Neuronal stem cell (in vitro differentiated cells): ENCODE results near the gene RPRD1A.

Source experiments
- DNase-seq: peaks from one replicate; pipeline ENCODE4 v3.0.0-alpha.2; 2013; ENCODE audit warnings: low spot score
- H2AFZ ChIP-seq: one replicate; pipeline ENCODE4 v1.6.1; 2013; ENCODE audit warnings: mild to moderate bottlenecking, low read length, inconsistent platforms
- H2AK5ac ChIP-seq: 2 replicates; pipeline ENCODE4 v1.6.1; 2013; ENCODE audit warnings: low read depth, mild to moderate bottlenecking, inconsistent platforms, low read length, moderate library complexity, mixed read lengths
- H2BK120ac ChIP-seq: 2 replicates; pipeline ENCODE4 v1.6.1; 2013; ENCODE audit warnings: low read depth, mild to moderate bottlenecking, inconsistent platforms, low read length, moderate library complexity, mixed read lengths
- H2BK12ac ChIP-seq: one replicate; pipeline ENCODE4 v1.6.1; 2013; ENCODE audit warnings: low read length, inconsistent platforms
- H2BK15ac ChIP-seq: 2 replicates; pipeline ENCODE4 v1.6.1; 2013; ENCODE audit warnings: mild to moderate bottlenecking, low read length, inconsistent platforms, mixed read lengths
- H2BK5ac ChIP-seq: one replicate; pipeline ENCODE4 v1.6.1; 2013; ENCODE audit warnings: inconsistent platforms, mild to moderate bottlenecking, low read length, moderate library complexity
- H3K14ac ChIP-seq: one replicate; pipeline ENCODE4 v1.6.1; 2013; ENCODE audit warnings: low read length, inconsistent platforms
- H3K18ac ChIP-seq: 2 replicates; pipeline ENCODE4 v1.6.1; 2013; ENCODE audit warnings: low read length, inconsistent platforms
- H3K23ac ChIP-seq: 2 replicates; pipeline ENCODE4 v1.6.1; 2013; ENCODE audit warnings: low read depth, mild to moderate bottlenecking, mixed read lengths, low read length, inconsistent platforms; ENCODE audit not compliant: poor library complexity
- H3K27ac ChIP-seq: replicated peaks from 3 replicates; pipeline ENCODE4 v1.5.1; 2013; ENCODE audit warnings: low read length, inconsistent platforms
- H3K27me3 ChIP-seq, 3 experiments: 2 replicates each; pipeline ENCODE4 v1.6.1; 2013; ENCODE audit warnings: low read length in 3 of 3, mild to moderate bottlenecking in 2 of 3, inconsistent platforms in 1 of 3, low read depth in 1 of 3, mixed read lengths in 1 of 3, moderate library complexity in 1 of 3; ENCODE audit not compliant: control insufficient read depth in 3 of 3, insufficient read depth in 3 of 3
- H3K36me3 ChIP-seq, 2 donors: replicated peaks in 1 of 2; 2 replicates each; pipeline ENCODE4 v1.6.1; 2013; ENCODE audit warnings: low read length in 2 of 2; ENCODE audit not compliant: control insufficient read depth in 2 of 2, insufficient read depth in 2 of 2
- H3K4ac ChIP-seq: 2 replicates; pipeline ENCODE4 v1.6.1; 2013; ENCODE audit warnings: inconsistent platforms, mild to moderate bottlenecking, low read length, moderate library complexity
- H3K4me1 ChIP-seq, 2 donors: 1 replicate in 1 of 2; 2 replicates in 1 of 2; pipeline ENCODE4 v1.6.1; 2013; ENCODE audit warnings: low read length in 2 of 2, low read depth in 1 of 2; ENCODE audit not compliant: control insufficient read depth in 2 of 2, insufficient read depth in 1 of 2
- H3K4me2 ChIP-seq: one replicate; pipeline ENCODE4 v1.6.1; 2013; ENCODE audit warnings: mild to moderate bottlenecking, low read length, inconsistent platforms; ENCODE audit not compliant: insufficient read depth, poor library complexity, severe bottlenecking
- H3K4me3 ChIP-seq, 2 donors: 2 replicates each; pipeline ENCODE4 v1.5.1; 2013; ENCODE audit warnings: low read length in 2 of 2, mild to moderate bottlenecking in 2 of 2, inconsistent platforms in 1 of 2, moderate library complexity in 1 of 2
- H3K79me1 ChIP-seq: one replicate; pipeline ENCODE4 v1.6.1; 2013; ENCODE audit warnings: low read depth, mild to moderate bottlenecking, inconsistent platforms, low read length, moderate library complexity
- H3K9ac ChIP-seq: one replicate; pipeline ENCODE4 v1.6.1; 2013; ENCODE audit warnings: mild to moderate bottlenecking, low read depth, low read length, inconsistent platforms; ENCODE audit not compliant: poor library complexity
- H3K9me3 ChIP-seq, 2 donors: replicated peaks in 1 of 2; 2 replicates each; pipeline versions ENCODE3 to v1.6.1; 2013; ENCODE audit warnings: low read length in 2 of 2, mild to moderate bottlenecking in 2 of 2, inconsistent platforms in 1 of 2, low read depth in 1 of 2, mixed read lengths in 1 of 2, moderate library complexity in 1 of 2; ENCODE audit not compliant: control insufficient read depth in 2 of 2, insufficient read depth in 1 of 2
- H4K8ac ChIP-seq: one replicate; pipeline ENCODE4 v1.6.1; 2013; ENCODE audit warnings: low read depth, mild to moderate bottlenecking, inconsistent platforms, low read length, moderate library complexity
- H4K91ac ChIP-seq: one replicate; pipeline ENCODE4 v1.6.1; 2013; ENCODE audit warnings: low read length, low read depth, mild to moderate bottlenecking, inconsistent platforms; ENCODE audit not compliant: poor library complexity
- WGBS, 2 donors: extraction: QIAGEN DNeasy Blood & Tissue Kit; methylation state at CpG; one replicate each; pipeline ENCODE4 v1.1.7; 2013; ENCODE audit warnings: missing lambda C conversion rate in 2 of 2, mixed read lengths in 1 of 2; ENCODE audit not compliant: insufficient read length in 2 of 2, insufficient replicate concordance in 1 of 2; ENCODE audit errors: extremely low coverage in 2 of 2; 5-methylcytosine and 5-hydroxymethylcytosine counted together

The RPRD1A gene

DNA sequence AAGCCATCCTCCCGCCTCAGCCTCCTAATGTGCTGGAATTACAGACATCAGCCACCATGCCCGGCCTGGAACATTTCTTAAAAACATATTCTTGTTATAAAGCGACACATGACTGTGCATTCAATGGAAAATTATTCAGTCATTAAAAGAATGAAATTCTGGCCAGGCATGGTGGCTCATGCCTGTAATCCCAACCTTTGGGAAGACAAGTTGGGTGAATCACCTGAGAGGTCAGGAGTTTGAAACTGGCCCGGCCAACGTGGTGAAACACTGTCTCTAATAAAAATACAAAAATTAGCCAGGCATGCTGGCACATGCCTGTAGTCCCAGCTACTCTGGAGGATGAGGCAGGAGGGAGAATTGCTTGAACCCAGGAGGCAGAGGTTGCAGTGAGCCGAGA, 21.6 kb upstream of the RPRD1A start:
- H3K9ac ChIP-seq = no peak overlapping the region
- H4K91ac ChIP-seq = no peak overlapping the region
- H3K23ac ChIP-seq = no peak overlapping the region
- H2BK15ac ChIP-seq = no peak overlapping the region
- H2AFZ ChIP-seq = no peak overlapping the region
- H3K18ac ChIP-seq = no peak overlapping the region
- H2BK5ac ChIP-seq = no peak overlapping the region
- H3K27ac ChIP-seq = no peak overlapping the region
- H3K27me3 ChIP-seq = peaks cover 0 to 3% (median 0%) of the 10 kb centered on the region in 3 experiments
- H3K79me1 ChIP-seq = no peaks in the 10 kb centered on the region
- no peaks in the 10 kb centered on the region for H3K4me1 ChIP-seq
- H4K8ac ChIP-seq = no peak overlapping the region
- WGBS, 2 donors = no CpG with 5 or more reads among the region's 6 CpGs
- no peak overlapping the region for H2BK120ac ChIP-seq
- H3K4me2 ChIP-seq = no peak overlapping the region
- no peak for DNase-seq
- no peak overlapping the region for H2BK12ac ChIP-seq
- no peaks in the 10 kb centered on the region for H3K36me3 ChIP-seq
- peaks cover 0 to 3% of the 10 kb centered on the region in 2 donors for H3K9me3 ChIP-seq
- no peak overlapping the region for H3K4ac ChIP-seq
- H3K14ac ChIP-seq = no peak overlapping the region
- no peak overlapping the region for H2AK5ac ChIP-seq
- H3K4me3 ChIP-seq = no peak overlapping the region

DNA sequence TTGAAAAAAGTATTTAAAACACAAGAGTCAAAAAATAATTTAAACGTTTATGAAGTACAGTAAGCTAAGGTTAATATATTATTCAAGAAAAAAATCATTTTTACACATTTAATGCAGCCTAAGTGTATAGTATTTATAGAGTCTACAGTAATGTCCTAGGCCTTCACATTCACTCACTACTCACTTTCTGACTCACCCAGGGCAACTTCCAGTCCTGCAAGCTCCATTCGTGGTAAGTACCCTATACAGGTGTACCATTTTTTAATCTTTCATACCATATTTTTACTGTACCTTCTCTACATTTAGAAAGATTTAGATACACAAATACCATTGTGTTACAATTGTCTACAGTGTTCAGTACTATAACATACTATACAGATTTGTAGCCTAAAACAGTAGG, 20.9 kb upstream of the RPRD1A start:
- Histone ChIP-seq H3K4me2 (no peak overlapping the region), H2AK5ac (no peak overlapping the region), H4K91ac (no peak overlapping the region), H3K79me1 (no peaks in the 10 kb centered on the region), H3K4me1 (no peaks in the 10 kb centered on the region), H2BK15ac (no peak overlapping the region), H3K27ac (no peak overlapping the region), H2BK5ac (no peak overlapping the region), H3K9ac (no peak overlapping the region), H2BK120ac (no peak overlapping the region), H3K14ac (no peak overlapping the region), H3K27me3 (peaks cover 0 to 3% (median 0%) of the 10 kb centered on the region in 3 experiments), H4K8ac (no peak overlapping the region), H2BK12ac (no peak overlapping the region), H3K18ac (no peak overlapping the region), H3K9me3 (peaks cover 0 to 3% of the 10 kb centered on the region in 2 donors), H2AFZ (no peak overlapping the region), H3K4me3 (no peak overlapping the region), H3K23ac (no peak overlapping the region), H3K36me3 (no peaks in the 10 kb centered on the region), H3K4ac (no peak overlapping the region)
- DNase-seq = no peak
- WGBS, 2 donors = no CpG with 5 or more reads among the region's 2 CpGs

- no peak overlapping the region for H3K4me3 ChIP-seq
- WGBS, 2 donors = no CpG with 5 or more reads among the region's 8 CpGs
- no peak overlapping the region for H4K91ac ChIP-seq
- H3K4me1 ChIP-seq = no peaks in the 10 kb centered on the region
- H3K79me1 ChIP-seq = no peaks in the 10 kb centered on the region
- DNase-seq = no peak
- H3K9ac ChIP-seq = no peak overlapping the region
- no peak overlapping the region for H3K4ac ChIP-seq
- no peak overlapping the region for H2BK12ac ChIP-seq
- H3K9me3 ChIP-seq = peaks cover 0 to 3% of the 10 kb centered on the region in 2 donors
- no peaks in the 10 kb centered on the region for H3K36me3 ChIP-seq
- H3K23ac ChIP-seq = peak overlapping the region; percentile 46
- no peak overlapping the region for H3K4me2 ChIP-seq
- no peak overlapping the region for H3K27ac ChIP-seq
- H3K14ac ChIP-seq = no peak overlapping the region
- no peak overlapping the region for H2AFZ ChIP-seq
- no peak overlapping the region for H2BK15ac ChIP-seq
- no peak overlapping the region for H2BK120ac ChIP-seq
- H4K8ac ChIP-seq = no peak overlapping the region
- H2BK5ac ChIP-seq = no peak overlapping the region
- H2AK5ac ChIP-seq = peak overlapping the region; percentile 23
- peak overlapping the region; percentile 28 for H3K18ac ChIP-seq
- H3K27me3 ChIP-seq = peaks cover 0 to 1% (median 0%) of the 10 kb centered on the region in 3 experiments
Observed at GRCh38 chr18:36086186-36086585, 18.8 kb upstream of the RPRD1A start.

GRCh38 chr18:36085195-36085594, 17.8 kb upstream of the RPRD1A start:
- no peak overlapping the region for H3K14ac ChIP-seq
- peaks cover under 1 to 3% of the 10 kb centered on the region in 2 donors for H3K9me3 ChIP-seq
- no peak overlapping the region for H3K27ac ChIP-seq
- H2BK15ac ChIP-seq = peak overlapping the region; percentile 27
- H2BK120ac ChIP-seq = no peak overlapping the region
- H2AK5ac ChIP-seq = no peak overlapping the region
- H2BK5ac ChIP-seq = no peak overlapping the region
- H2AFZ ChIP-seq = no peak overlapping the region
- H3K18ac ChIP-seq = no peak overlapping the region
- WGBS, 2 donors = no CpG with 5 or more reads among the region's 4 CpGs
- H3K23ac ChIP-seq = peak overlapping the region; percentile 31
- H3K4me3 ChIP-seq = no peak overlapping the region
- H4K8ac ChIP-seq = no peak overlapping the region
- H3K79me1 ChIP-seq = no peaks in the 10 kb centered on the region
- no peaks in the 10 kb centered on the region for H3K4me1 ChIP-seq
- no peak for DNase-seq
- no peaks in the 10 kb centered on the region for H3K36me3 ChIP-seq
- H3K27me3 ChIP-seq = no peaks in the 10 kb centered on the region
- H4K91ac ChIP-seq = no peak overlapping the region
- H2BK12ac ChIP-seq = no peak overlapping the region
- H3K4me2 ChIP-seq = no peak overlapping the region
- no peak overlapping the region for H3K4ac ChIP-seq
- no peak overlapping the region for H3K9ac ChIP-seq
